HG03342 (cell line): ENCODE data around the gene SORL1-AS1.

Experiments used
- ATAC-seq: cut with Tn5 transposase; IDR thresholded peaks from one replicate; pipeline ENCODE4 v1.9.1; 2021; ENCODE audit warnings: mild to moderate bottlenecking, moderate library complexity; ENCODE audit not compliant: unreplicated experiment

Gene SORL1-AS1

DNA sequence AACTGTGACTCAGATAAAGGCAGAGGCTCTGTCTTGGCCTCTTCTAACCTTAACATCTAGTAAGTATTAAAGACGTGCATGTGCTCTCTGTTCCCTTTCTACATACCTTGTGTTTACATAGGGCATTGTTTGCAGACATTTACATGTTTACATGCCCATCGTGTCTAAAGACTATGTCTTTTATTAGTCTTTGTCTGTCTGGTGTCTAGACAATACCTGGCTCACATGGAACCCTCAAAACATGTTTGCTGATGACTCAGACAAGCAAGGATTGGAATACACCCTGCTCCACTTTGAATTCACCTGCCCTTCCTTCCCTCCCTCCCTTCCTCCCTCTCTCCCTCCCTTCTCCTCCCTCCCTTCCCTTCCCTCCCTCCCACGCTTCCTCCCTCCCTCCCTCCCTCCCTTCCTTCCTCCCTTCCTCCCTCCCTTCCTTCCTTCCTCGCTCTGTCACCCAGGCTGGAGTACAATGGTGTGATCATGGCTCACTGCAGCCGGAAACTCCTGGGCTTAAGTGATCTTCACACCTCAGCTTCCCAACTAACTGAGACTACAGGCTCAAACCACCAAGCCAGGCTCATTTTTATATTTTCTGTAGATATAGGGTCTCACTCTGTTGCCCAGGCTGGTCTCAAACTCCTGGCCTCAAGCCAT is 23.7 kb upstream of the SORL1-AS1 start:
- no peak for ATAC-seq

DNA sequence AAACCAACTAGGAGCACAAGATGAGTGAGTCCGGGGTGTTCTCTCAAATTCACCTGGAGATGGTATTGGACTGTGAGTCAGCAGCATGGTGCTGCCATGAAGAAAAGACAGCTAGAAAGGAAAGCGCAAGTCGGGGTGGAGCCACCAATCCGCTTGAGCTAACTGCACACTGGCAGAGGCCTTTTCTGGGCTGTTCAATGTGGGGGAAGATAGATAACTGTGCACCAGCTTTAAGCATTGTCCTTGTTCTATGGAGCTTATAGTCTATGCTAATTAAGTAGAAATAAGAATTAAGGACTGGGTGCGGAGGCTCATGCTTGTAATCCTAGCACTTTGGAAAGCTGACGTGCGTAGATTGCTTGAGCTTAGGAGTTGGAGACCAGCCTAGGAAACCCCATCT is 21.9 kb upstream of the SORL1-AS1 start:
- no peak for ATAC-seq

DNA sequence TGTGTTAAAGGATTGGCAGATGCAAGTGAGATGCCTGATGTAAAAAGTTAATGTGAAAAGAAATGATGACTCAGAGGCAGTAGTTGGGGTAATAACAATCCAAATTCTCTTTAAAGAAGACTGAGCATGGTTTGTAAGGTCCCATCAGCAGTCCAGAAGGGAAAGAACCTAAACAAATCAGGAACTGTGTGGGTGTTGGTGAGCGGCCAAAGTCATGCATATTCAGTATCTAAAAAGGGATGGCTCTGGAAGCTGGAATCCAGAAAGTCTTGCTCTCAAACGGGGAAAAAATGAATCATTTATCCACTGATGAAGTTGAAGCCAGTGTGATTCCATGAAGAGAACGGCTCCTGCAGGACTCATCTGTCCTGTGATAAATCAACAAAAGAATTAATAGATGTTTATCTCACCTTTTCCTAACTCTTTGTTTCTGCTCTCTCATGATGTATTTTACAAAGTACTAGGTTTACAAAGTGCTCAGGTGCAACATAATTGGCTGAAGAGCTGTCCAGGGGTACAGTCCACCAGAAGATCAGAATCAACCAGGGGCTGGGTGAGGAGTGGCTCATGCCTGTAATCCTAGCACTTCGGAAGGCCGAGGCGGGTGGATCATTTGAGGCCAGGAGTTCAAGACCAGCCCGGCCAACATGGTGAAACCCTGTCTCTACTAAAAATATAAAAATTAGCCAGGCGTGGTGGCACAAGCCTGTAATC is 20.5 kb upstream of the SORL1-AS1 start:
- no peak for ATAC-seq

DNA sequence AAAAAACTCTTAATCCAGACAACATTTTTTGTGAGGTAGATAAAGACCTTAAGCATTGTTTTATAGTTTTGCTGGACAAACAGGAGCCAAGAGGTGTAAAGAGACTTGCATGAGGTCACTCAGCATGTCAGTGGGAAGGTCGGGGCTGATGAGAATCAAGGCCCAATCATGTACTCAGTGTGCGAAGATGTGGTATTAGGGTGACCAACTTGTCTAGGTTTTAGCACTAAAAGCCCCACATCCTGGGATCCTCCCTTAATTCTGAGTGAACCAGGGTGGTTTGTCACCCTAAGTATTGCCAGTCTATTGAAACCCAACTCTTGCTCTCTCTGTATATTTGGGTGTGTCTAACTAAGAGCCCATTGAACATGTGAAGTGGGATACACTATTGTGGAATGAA is 19.5 kb upstream of the SORL1-AS1 start:
- ATAC-seq: no peak

DNA sequence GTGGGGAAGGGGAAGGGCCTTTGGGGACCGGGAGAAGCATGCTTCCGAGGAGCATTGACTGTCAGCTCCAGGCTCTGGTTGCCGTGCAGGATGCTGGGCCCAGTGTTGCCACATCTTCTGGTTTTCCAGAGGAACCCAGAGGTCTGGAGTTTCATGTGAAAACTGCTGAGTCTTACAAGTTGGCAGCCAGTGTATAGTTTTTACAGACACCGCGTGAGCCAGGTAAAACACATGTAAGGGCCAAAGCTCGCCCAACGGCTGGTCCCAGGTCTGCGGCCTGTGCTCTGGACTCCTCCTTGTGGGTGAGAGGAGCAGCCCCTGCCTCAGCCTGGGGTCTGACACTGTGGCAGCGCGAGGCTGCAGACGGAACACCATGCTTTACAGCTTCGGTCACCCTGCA is 18.4 kb upstream of the SORL1-AS1 start:
- ATAC-seq: no peak

DNA sequence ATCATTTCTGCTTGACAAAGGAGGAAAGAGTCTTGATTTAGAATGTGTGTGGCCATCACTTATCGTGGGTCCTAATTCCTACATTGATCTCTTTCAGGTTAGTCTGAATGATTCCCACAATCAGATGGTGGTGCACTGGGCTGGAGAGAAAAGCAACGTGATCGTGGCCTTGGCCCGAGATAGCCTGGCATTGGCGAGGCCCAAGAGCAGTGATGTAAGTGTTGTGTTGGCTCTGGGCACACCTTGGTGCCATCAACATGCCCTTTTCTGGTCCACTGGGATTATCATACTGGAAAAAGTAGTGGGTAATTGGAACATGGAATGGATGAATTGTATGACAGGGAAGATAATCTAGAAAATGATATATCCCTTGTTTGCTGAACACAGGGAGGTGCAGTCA is 17.1 kb upstream of the SORL1-AS1 start:
- ATAC-seq: no peak

DNA sequence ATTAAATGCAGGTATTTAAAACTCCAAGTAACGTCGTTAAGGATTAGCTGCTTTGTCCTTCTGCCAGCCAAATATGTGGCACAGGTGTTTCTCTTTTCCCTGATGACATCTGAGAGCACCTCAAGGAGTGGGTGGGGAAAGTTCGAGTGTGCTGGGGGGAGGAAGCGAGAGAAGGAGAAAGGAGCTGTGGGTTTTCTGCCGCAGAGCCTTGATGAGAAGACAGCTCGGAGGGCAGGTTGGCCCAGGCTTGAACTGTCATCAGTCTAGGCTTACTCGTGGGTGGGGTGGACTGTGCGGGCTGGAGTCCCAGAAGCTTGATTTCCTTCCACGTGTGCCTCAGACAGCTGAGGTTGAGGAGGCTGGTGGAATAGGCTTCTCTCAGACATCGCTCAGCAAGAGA is 15.2 kb upstream of the SORL1-AS1 start:
- ATAC-seq: peak; percentile 43

DNA sequence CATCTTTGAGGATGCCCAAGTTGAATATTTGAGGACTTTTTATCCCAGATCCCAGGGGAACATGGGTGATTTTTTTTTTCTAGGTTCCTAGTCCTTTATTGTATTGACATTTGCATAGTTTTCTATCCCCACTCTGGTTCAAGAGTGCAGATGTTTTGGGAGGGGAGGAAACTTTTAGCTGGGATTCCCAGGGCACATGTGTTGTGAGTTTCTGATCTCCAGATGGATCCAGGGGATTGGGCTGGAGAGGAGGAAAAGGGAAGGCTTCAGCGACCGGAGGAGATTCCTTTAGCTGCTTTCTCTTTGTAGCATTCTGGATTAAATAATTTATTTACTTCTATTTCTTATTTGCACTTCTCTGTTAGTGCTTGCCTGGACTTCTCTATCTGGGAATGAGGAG is 14.7 kb upstream of the SORL1-AS1 start:
- ATAC-seq: no peak

DNA sequence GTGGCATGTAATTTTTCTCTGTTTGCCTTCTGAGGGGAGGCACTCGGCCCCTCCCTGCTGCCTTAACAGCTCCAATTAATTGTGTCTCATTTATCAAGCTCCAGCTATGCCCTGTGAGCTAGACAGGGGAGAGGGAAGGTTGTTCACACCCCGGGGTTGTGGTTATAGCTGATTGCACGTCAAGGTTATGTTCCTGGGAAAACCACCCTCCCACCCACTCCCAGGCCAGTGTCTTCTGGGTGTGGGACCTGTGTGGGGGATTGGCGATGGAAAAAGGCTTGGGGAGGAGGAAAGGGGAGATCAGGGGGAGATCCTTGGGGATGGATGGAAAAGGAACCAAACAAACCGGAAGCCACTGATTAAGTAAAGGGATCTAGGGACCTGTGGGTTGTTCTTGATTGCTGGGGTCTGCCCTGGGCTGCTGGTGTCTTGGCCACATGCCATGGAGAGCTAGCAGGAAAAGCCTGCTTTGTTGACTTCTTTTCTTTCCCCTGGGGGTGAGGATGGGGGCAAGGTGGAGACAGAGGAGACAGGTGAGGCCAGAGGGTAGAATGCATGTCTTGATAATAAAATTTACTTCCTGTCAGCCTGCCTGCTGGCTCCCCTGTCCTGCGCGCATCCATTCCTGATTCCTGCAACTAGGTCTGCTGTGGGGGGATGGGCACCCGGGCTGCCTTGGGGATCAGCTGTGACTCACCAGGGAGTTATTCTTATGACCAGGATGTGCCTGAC is 13.5 kb upstream of the SORL1-AS1 start:
- no peak for ATAC-seq

DNA sequence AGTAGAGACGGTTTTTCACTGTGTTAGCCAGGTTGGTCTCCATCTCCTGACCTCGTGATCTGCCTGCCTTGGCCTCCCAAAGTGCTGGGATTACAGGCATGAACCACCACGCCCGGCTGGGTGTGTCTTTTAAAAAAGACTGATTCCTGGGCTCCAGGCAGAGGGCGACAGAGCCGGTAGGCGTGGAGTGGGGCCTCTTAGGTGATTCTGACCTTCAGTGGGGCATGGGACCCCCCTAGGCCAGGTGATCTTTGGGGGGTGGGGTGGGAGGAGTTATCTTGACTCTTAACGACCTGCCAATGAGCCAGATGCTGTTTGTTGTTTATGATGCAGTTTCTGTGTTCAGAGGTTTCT is 12.9 kb upstream of the SORL1-AS1 start:
- ATAC-seq: no peak

DNA sequence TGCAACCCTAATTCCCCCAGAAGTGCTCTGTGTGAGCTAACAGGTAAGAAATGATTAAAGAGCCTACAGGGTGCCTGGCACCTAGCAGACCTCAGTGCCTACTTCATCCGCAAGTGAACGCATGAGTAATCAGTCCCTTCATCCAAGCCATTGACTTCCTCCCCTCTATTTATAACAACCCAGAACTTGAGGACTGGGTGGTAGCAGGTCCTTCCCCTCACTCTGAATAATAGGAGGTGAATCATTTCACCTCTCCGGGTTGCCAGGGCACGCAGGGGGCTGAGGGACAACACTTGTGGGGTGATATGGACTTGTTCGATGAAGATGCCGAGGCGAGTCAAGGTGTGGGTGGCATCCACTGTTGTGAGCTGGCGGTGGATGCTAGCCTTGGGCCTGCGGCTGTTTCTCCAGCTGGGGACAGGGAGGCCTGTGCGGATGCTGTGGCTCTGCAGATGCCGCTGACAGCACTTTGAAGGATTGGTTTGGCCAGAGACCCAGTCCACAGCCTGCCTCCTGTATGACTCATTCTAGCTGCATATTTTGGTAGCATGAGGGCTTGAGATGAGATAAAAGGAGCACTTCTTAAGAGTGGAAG is 11.7 kb upstream of the SORL1-AS1 start:
- ATAC-seq: peak; percentile 48

DNA sequence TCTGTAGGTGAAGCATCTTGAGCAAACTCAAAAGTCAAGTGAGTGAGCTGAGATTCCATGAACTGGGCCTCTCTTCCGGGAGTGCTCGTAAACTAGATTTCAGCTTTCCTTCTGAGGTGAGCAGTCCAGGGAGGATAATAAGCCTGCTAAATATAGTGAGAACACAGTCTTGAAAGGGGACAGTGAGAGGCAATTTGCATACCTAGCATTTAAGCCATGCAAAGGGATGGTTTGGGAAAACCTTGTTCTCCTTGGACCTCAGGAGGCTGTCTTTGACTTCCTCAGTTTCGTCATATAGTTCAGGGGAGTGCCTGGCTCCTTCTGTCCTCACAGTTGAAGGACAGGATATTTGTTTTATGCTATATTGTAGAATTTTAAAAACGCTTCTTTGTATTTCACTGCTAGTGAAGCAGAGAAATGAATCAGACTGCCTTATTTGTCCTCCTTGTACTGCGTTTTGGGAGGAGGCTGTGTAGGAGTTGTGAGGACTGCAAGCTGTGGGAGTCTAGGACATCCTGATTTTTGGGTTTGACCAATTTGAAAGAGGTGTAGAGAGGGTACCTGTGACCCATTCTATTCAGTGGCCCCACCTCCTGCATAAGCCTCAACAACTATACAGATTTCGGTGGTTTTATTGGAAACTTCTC is 11.0 kb upstream of the SORL1-AS1 start:
- ATAC-seq: no peak

DNA sequence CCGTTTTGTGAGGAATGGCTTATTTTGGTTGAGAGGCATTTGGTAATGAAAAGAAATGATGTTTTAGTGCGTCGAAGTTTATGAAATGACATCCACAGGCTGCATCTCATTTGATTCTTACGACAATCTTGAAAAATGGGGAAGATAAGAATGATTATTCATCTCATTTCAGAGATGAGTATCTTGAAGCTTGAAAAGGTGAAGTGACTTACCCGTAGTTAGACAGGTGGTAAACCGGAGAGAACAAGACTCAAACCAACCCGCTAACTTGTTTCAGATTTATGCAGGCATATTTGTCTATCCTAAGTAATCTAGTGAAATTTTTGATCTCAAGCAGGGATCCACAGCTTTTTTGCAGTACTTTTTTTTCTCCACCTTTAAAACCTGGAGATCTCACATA is 9.1 kb upstream of the SORL1-AS1 start:
- ATAC-seq: no peak

DNA sequence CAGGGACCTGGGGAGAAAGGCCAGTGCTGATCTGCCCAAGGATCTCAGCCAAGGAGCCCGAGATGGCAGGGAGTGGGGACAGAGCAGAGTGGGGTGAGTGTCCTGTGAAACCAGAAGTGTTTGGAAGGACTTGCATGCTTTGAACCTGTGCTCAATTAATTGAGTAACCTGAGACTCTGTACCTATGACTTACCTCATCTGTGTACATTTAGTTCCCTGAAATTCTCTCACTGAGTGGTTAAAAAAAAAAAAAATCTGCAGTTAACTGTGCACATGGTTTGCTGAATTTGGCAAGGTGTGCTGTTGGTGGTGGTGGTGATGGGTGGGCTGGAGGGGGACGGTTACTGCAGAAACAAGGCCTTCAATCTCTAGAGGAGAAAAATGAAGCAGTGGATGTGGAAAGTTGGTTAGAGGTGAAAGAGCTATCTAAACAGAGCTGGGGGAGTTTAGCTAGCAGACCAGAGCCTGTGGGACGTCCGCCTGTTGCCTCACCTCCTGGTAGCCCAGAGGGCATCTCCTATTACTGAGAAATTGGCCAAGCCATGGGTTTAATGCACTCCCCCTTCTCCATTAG is 8.3 kb upstream of the SORL1-AS1 start:
- no peak for ATAC-seq

DNA sequence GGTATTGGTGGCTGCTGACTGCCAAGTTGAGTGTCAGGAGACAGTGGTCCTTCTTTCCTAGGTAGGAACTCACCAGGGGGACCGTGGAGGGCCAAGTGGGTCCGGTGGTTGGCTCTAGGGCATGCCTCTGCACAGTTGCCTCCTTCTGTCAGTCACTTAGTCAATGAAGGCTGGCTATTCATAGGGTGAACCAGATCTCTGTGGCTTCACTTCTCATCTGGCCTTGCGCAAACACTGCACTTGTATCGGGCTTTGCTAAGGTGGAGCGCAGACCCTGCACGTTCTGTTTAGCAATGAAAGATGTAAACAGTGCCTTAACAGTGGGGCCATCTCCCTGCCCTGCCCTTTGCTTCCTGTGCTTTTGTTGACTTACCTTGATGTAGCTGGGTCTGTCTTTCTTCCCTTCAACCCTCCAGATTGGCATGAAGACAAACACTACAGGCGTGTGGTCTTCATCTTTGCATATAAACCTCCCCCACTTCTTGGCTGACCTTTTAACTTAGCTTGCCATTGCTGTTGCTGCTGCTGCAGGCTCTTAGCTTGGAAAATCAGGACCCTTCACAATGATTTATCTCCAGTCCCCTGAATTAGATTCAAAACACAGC is 6.7 kb upstream of the SORL1-AS1 start:
- ATAC-seq: no peak

DNA sequence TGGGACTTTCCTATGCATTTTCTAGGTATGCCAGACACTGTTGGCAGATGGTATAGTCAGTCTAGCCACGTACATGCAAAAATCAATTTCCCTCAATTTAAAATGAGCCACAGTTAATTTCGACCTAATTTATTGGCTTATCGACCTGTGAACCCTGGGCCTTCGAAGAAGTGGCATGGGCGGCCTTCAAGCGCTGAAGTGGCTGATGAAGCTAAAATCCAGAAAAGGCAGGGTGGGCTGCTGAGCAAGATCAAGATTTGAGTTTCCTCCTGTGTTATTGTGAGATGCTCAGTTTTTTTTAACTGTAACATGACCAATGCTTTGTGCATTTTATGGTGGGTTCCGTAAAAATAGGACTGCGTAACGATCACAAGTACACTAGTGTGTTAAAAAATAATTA is 5.8 kb upstream of the SORL1-AS1 start:
- ATAC-seq: no peak

DNA sequence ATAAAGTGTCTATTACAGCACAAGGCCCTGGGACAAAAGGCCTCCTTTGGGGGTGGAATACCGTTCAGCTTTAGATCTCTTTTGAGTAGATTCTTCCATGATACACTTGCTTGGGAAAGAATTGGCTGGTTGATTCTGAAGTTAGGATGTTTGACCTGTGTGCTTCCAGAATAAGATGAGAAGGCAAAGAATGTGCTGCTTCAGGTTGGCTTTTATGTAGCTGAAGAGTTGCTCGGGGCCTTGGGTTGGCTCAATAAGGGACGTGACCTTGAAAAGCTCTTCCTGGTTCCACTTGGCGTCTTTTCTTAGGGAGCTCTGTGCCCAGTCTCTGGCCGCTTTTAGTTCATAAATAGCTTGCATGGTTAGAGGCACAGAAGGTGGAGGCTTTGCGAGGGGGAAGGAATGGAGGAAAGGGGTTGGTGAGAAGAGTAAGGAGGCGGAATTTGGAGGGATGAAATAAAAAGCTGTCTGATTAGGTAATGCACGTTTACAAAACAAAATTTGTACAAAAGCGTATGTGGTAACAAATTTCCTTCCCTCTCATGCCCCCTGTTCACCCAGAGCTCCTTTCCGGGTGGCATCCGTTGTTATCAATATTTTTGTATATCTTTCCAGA is 4.2 kb upstream of the SORL1-AS1 start:
- no peak for ATAC-seq

DNA sequence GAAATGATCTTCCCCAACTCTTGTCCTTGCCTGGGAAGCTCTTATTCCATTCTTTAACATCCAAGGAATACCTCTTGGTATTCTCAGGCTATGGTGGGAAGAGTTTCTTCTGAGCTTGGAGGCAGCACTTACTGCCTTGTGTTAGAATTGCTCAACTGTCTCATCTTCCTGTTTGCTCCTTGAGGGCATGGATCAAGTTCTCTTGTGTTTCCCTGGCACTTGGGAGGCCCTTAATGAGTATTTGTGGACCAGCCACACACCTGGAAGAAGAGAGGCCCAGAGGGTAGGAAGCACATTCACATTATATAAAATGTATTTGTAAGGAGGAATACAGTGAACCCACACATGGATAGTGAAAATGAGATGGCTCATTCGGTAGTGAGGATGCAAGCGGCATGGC is 3.4 kb upstream of the SORL1-AS1 start:
- ATAC-seq: no peak

DNA sequence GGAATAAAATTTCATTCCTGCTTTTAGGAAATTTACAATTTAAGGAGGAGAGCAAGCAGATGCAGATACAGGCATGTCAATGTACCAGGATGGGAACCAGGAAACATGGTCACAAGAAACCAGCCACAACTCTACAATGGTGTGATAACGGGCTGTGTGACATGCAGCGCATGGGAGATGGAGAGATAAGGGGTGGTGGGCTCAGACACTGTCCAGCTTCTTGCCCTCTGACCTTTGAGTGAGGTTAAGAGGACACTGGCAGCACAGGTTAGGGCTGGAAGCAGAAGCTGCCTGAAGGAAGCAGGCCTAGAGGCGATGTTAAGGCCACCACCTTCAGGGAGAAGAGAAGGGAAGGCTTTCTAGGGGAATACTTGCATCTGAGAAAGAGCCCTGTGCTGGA is 2.3 kb upstream of the SORL1-AS1 start:
- ATAC-seq: no peak

DNA sequence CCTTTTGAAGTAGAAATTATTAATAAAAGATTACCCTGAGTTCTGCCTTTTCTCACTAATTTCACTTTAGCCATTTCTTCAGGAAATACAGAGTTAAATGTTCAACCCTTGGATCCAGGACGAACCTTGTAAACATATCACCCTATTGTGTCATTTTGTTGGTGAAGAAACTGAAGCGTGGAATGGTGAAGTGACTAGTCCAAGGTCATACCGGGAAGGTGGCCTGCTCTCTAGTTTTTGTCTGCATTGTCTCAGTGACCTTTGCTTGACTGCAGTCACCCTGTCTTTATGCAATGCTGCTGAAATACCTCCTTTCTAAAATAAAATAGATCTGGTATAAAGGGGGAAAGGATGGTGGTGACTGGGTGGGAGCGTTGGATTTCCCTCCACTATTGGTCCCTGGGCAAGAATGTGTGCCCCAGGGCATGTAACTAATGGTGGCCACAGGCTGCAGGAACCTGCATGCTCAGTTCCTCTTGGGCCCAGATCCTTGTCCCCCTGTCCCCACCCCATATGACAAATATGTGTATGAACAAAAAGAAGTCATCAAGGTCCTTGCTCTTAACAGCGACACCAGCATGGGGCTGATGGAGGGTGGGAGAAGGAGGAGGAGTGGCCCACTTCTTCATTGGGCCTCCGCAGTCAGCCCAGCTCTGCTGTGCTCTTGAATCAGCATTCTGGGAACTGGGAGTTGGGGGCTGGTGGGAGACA is 977 bp upstream of the SORL1-AS1 start:
- ATAC-seq: no peak
